ENCODE measurements around the gene NACAD.

- TF ChIP-seq EZH2 (IDR thresholded peaks at IDR 0.05; ENCODE audit: low read depth) (no peak), CTCF (conservative IDR thresholded peaks at IDR 0.05) (no peak)
These were observed 18.6 kb upstream of the NACAD start for GRCh38 chr7:45107356-45107755.
